ENCODE data around the gene ABCG1. TPM values are rescaled to one million over a fixed set of nuclear protein-coding genes. Genes with fewer than 3 reads are reported as not detected.
"Not testable (repeated sequence)": the region's sequence is repeated elsewhere in the genome, so short reads cannot be mapped to it uniquely, and the experiment has no call there.

ABCG1 gene
- total RNA-seq, 1 donor from 2014 or later = 7.3 TPM

GRCh38 chr21:42278451-42279149, 59.7 kb downstream of the ABCG1 start:
- DNase-seq (no peak), ATAC-seq (ENCODE audit: poor library complexity) (no peak)
- intact Hi-C loops (cut with DNase I) = no loop called here

GRCh38 chr21:42279341-42279871, 60.5 kb downstream of the ABCG1 start:
- intact Hi-C loops (cut with DNase I) = no loop called here
- DNase-seq (no peak), ATAC-seq (ENCODE audit: poor library complexity) (no peak)

- DNase-seq (no peak), ATAC-seq (ENCODE audit: poor library complexity) (no peak)
- intact Hi-C loops (cut with DNase I) = no loop called here
Measured at GRCh38 chr21:42279888-42280287, 60.9 kb downstream of the ABCG1 start.

DNA sequence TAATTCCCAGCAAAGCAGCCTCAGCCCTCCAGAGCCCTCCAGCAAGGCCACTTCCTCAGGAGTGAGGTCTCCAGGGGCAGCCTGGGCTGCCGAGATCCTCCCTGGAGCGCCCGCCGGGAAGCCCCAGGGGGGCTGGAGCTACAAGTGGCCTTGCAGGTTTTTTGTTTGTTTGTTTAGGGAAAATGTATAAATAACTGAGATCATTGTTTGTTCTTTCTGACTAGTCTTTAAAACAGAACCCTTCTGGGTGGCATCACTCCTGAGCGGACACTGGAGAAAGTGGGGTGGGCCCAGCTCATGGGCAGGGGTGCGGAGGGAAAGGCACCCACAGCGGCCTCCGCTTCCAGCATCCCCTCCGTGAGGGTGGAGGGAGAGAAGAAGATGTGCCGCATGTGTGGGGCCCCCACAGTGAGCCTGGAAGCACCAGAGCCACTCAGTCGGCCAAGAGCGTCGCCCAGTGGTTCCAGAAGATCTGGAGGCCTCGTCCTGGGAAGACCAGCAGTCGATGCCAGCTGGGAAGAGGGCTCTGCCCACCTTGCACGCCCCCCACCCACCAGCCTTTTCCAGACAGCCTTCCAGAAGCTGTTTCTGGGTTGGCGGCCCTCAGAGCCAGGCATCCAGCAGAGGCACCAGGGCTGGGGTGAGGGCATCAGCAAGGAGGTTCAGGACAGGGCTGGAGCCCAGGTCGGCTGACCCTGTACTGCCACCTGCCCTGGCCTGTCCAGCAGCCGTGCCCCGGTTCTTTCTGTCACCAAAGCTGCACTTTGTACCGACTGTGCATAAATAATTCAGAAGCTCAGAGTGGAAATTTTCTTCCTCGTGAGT, 61.6 kb downstream of the ABCG1 start:
- intact Hi-C loops (cut with DNase I) = no loop called here
- no peak for DNase-seq
- ATAC-seq (ENCODE audit: poor library complexity) = no peak

DNA sequence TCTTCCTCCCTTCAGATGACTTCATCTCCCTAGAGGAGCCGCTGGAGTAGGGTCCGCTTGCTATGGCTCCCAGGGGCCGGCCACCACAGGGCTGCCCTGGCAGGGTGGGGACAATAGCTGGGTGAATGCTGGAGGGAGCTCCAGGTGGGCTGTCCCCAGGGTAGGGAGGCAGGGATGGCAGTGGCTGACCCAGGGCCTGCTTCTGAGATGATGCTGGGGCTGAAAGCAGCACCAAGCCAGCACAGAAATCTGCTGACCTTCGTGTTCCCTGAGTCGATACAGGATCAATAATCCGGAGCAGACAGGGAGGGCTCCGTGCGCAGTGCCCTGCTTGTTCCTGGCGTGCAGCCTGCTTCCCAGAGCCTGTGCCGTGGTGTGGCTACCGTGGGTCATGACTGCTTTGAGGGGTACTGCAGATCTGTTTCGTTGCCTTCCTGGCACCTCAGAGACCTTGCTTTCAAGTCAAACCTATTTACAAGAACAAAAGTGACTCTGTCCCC, 62.3 kb downstream of the ABCG1 start:
- ATAC-seq (ENCODE audit: poor library complexity) = no peak
- DNase-seq = no peak
- intact Hi-C loops (cut with DNase I) = no loop called here

- intact Hi-C loops (cut with DNase I) = no loop called here
- DNase-seq = no peak
- ATAC-seq (ENCODE audit: poor library complexity) = no peak
Measured at GRCh38 chr21:42282021-42282420, 63.1 kb downstream of the ABCG1 start.

DNA sequence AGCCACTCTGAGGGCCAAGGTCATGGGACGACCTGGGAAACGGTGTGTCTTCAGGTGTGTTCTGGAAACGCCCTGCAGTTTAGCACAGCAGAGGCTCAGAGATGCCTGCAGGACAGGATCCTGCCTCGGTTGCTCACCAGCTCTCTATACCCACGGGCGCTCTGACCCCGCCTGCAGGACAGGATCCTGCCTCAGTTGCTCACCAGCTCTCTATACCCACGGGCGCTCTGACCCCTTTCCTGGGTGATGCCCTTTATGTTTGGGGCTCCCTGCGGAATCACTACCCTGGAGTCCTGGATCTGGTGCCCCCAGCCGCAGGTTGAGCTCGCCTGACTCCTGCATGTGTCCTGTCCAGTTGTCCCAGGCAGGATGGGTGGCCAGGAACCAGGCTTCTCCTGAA, 63.8 kb downstream of the ABCG1 start:
- intact Hi-C loops (cut with DNase I) = no loop called here
- DNase-seq (no peak), ATAC-seq (ENCODE audit: poor library complexity) (no peak)

DNA sequence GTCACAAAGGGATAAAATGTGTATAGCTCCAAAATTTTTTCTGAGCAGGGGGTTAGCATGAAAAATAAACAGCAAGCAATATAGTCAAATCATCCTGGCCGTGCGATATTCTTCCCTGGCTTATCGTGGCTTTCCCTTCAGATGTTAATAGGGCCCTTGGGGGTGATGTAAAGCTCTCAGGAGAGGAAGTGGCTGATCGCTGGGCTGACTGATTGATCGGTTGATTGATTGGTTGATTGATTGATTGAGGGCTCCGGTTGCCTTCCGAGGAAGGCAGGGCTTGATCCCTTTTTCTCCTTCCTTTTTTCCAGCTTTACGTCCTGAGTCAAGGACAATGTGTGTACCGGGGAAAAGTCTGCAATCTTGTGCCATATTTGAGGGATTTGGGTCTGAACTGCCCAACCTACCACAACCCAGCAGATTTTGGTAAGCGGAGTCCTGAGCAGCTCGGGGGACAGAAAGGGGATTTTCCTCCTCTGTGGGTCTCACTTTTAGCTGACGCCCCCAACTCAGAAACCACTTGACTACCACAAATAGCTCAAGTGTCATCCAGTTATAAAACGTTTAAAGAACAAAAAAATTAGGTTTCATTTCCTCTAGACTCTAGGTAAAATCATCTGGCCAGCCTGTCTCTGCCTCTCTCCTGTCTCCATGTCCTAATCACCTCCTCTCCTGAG, 66.8 kb downstream of the ABCG1 start:
- intact Hi-C loops (cut with DNase I) = no loop called here
- no peak for ATAC-seq (ENCODE audit: poor library complexity)
- DNase-seq = no peak

DNA sequence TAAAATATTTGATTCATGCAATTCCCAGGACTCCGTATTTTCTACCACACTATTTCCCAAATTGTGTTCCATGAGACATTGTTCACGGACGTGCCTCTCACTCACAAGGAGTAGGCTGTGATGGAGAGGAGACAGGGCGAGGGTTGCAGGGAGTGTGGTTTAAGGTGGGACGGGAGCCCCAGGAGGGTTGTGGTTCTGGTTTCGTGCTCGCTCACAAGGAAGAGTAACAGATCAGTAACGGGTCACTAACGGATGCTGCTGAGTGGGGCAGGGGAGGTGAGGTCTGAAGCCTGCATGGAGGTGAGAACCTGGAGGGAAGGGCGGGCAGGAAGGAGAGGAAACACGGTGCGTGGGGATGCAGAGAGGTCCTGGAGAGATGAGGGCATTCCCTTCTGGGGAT, 67.5 kb downstream of the ABCG1 start:
- ATAC-seq (ENCODE audit: poor library complexity) (no peak), DNase-seq (no peak)
- intact Hi-C loops (cut with DNase I) = no loop called here

GRCh38 chr21:42287193-42288083, 68.5 kb downstream of the ABCG1 start:
- no peak for ATAC-seq (ENCODE audit: poor library complexity)
- intact Hi-C loops (cut with DNase I) = no loop called here
- no peak for DNase-seq

DNA sequence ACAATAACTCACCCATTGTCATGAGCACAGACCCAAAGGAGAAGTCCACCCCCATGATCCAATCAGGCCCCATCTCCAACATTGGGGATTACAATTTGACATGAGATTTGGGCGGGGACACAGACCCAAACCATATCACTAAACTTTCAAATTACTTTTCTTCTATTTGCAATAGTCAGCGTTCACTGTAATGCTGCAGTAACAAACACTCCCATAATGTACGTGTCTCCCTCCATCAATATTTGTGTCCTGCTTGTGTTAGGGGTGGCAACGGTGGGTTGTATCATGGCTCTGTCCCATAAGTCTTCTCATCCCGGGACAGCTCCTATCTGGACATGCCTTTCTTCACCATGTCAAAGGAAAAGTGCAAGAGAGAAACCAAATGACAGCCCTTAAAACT, 70.0 kb downstream of the ABCG1 start:
- no peak for DNase-seq
- intact Hi-C loops (cut with DNase I) = no loop called here
- no peak for ATAC-seq (ENCODE audit: poor library complexity)

- ATAC-seq (ENCODE audit: poor library complexity) (no peak), DNase-seq (peak; percentile 60)
- intact Hi-C loops (cut with DNase I) = no loop called here
Measured at GRCh38 chr21:42289926-42290325, 71.0 kb downstream of the ABCG1 start.

GRCh38 chr21:42290505-42290904, 71.6 kb downstream of the ABCG1 start:
- ATAC-seq (ENCODE audit: poor library complexity) (no peak), DNase-seq (no peak)
- intact Hi-C loops (cut with DNase I) = no loop called here

- ATAC-seq (ENCODE audit: poor library complexity) (no peak), DNase-seq (no peak)
- intact Hi-C loops (cut with DNase I) = no loop called here
Measured at GRCh38 chr21:42291003-42291750, 72.2 kb downstream of the ABCG1 start.

- DNase-seq (no peak), ATAC-seq (ENCODE audit: poor library complexity) (no peak)
Measured at GRCh38 chr21:42291751-42292562, 73.0 kb downstream of the ABCG1 start.

GRCh38 chr21:42292563-42293142, 73.7 kb downstream of the ABCG1 start:
- ATAC-seq (ENCODE audit: poor library complexity); intact Hi-C loops (cut with DNase I); DNase-seq: not testable (repeated sequence)

More at GRCh38 chr21:42291751-42292562, 73.0 kb downstream of the ABCG1 start:
- intact Hi-C loops (cut with DNase I) = no loop called here

Measured in Right ventricle myocardium superior (tissue), 1 donor.